RKO (cell line): ENCODE results near the gene ELOVL5.
"Not testable (repeated sequence)": the region's sequence is repeated elsewhere in the genome, so short reads cannot be mapped to it uniquely, and the experiment has no call there.

Experiments used
- DNase-seq: peaks from one replicate; pipeline ENCODE4 v3.0.0-alpha.2; 2016; ENCODE audit warnings: low spot score

ELOVL5 gene

GRCh38 chr6:53328375-53328774, 20.4 kb downstream of the ELOVL5 start:
- no peak for DNase-seq

GRCh38 chr6:53327017-53327395, 21.7 kb downstream of the ELOVL5 start:
- no peak for DNase-seq

- DNase-seq, result peak; percentile 9
Observed at GRCh38 chr6:53326372-53327016, 22.3 kb downstream of the ELOVL5 start.

- no peak for DNase-seq
Observed at GRCh38 chr6:53325785-53326184, 23.0 kb downstream of the ELOVL5 start.

GRCh38 chr6:53322188-53323029, 26.3 kb downstream of the ELOVL5 start:
- no peak for DNase-seq

GRCh38 chr6:53321701-53322100, 27.0 kb downstream of the ELOVL5 start:
- no peak for DNase-seq

- no peak for DNase-seq
Observed at GRCh38 chr6:53320964-53321363, 27.8 kb downstream of the ELOVL5 start.

GRCh38 chr6:53318429-53318828, 30.3 kb downstream of the ELOVL5 start:
- DNase-seq, result no peak

- DNase-seq, result no peak
Observed at GRCh38 chr6:53317861-53318260, 30.9 kb downstream of the ELOVL5 start.

- not testable (repeated sequence) for DNase-seq
Observed at GRCh38 chr6:53317299-53317698, 31.5 kb downstream of the ELOVL5 start.

GRCh38 chr6:53316142-53316541, 32.6 kb downstream of the ELOVL5 start:
- DNase-seq, result no peak

- no peak for DNase-seq
Observed at GRCh38 chr6:53315086-53315724, 33.5 kb downstream of the ELOVL5 start.

GRCh38 chr6:53313784-53314400, 34.9 kb downstream of the ELOVL5 start:
- no peak for DNase-seq

GRCh38 chr6:53312355-53312754, 36.4 kb downstream of the ELOVL5 start:
- no peak for DNase-seq

- no peak for DNase-seq
Observed at GRCh38 chr6:53311586-53311935, 37.2 kb downstream of the ELOVL5 start.

GRCh38 chr6:53310771-53311585, 37.8 kb downstream of the ELOVL5 start:
- no peak for DNase-seq

- no peak for DNase-seq
Observed at GRCh38 chr6:53309901-53310300, 38.8 kb downstream of the ELOVL5 start.

GRCh38 chr6:53309059-53309900, 39.5 kb downstream of the ELOVL5 start:
- no peak for DNase-seq

- peak; percentile 26 for DNase-seq
Observed at GRCh38 chr6:53306819-53307347, 41.9 kb downstream of the ELOVL5 start.

GRCh38 chr6:53306217-53306616, 42.5 kb downstream of the ELOVL5 start:
- not testable (repeated sequence) for DNase-seq
